ENCODE results near the gene WBP11.

The WBP11 gene

GRCh38 chr12:14803011-14803829, at the start of gene WBP11, which contains the start of gene C12orf60:
WBP11 (minus strand) TSS chr12:14803478; CDS start chr12:14801383, 2,095 bp downstream.
C12orf60 (plus strand) TSS chr12:14803670; CDS start chr12:14822936, 19,266 bp downstream.
- peak; percentile 97 for DNase-seq

- no peak for DNase-seq
Measured at GRCh38 chr12:14852880-14853279, 49.6 kb upstream of the WBP11 start.

GRCh38 chr12:14850929-14851663, 47.8 kb upstream of the WBP11 start:
- DNase-seq: no peak

- DNase-seq: no peak
Measured at GRCh38 chr12:14849661-14850060, 46.4 kb upstream of the WBP11 start.

GRCh38 chr12:14846876-14847580, 43.8 kb upstream of the WBP11 start:
- no peak for DNase-seq

- DNase-seq: no peak
Measured at GRCh38 chr12:14846042-14846587, 42.8 kb upstream of the WBP11 start.

- peak; percentile 53 for DNase-seq
Measured at GRCh38 chr12:14845350-14845750, 42.1 kb upstream of the WBP11 start.

GRCh38 chr12:14844401-14844800, 41.1 kb upstream of the WBP11 start:
- DNase-seq: no peak

- DNase-seq: no peak
Measured at GRCh38 chr12:14843425-14843887, 40.2 kb upstream of the WBP11 start, which contains the start of gene ART4. ART4 (minus strand) TSS chr12:14843526; CDS start chr12:14843113, 413 bp downstream.

GRCh38 chr12:14842315-14842714, 39.0 kb upstream of the WBP11 start:
- no peak for DNase-seq

- no peak for DNase-seq
Measured at GRCh38 chr12:14841761-14842160, 38.5 kb upstream of the WBP11 start.

GRCh38 chr12:14840616-14841015, 37.3 kb upstream of the WBP11 start:
- no peak for DNase-seq

- DNase-seq: no peak
Measured at GRCh38 chr12:14839262-14839661, 36.0 kb upstream of the WBP11 start.

- DNase-seq: no peak
Measured at GRCh38 chr12:14836336-14837210, 33.3 kb upstream of the WBP11 start.

- DNase-seq: no peak
Measured at GRCh38 chr12:14834509-14834908, 31.2 kb upstream of the WBP11 start.

GRCh38 chr12:14833952-14834351, 30.7 kb upstream of the WBP11 start:
- no peak for DNase-seq

- DNase-seq: no peak
Measured at GRCh38 chr12:14833336-14833735, 30.1 kb upstream of the WBP11 start.

GRCh38 chr12:14828892-14829291, 25.6 kb upstream of the WBP11 start:
- no peak for DNase-seq

GRCh38 chr12:14827043-14827442, 23.8 kb upstream of the WBP11 start:
- DNase-seq: no peak

- no peak for DNase-seq
Measured at GRCh38 chr12:14826491-14826890, 23.2 kb upstream of the WBP11 start.

GRCh38 chr12:14825256-14825655, 22.0 kb upstream of the WBP11 start:
- DNase-seq: no peak
